HG02840 (cell line): Measurements from ENCODE around the gene MBNL1.
A peak's percentile ranks its signal among the peaks of the same experiment; 100 is the strongest.

Source experiments
- ATAC-seq: cut with Tn5 transposase; IDR thresholded peaks from one replicate; pipeline ENCODE4 v1.9.1; 2021; ENCODE audit warnings: mild to moderate bottlenecking, moderate library complexity, moderate number of reproducible peaks; ENCODE audit not compliant: unreplicated experiment, low FRiP score

The MBNL1 gene

GRCh38 chr3:152511904-152512303, 243.2 kb downstream of the MBNL1 start:
- ATAC-seq: peak; percentile 68

- ATAC-seq: no peak
Measured at GRCh38 chr3:152513301-152513960, 244.7 kb downstream of the MBNL1 start.
